ENCODE results near the gene IFNL3.
"Not testable (repeated sequence)": the region's sequence is repeated elsewhere in the genome, so short reads cannot be mapped to it uniquely, and the experiment has no call there.

IFNL3 gene

GRCh38 chr19:39244410-39245100 lies at the start of gene IFNL3:
Gene IFNL3, minus strand, starts transcription at chr19:39245006. Its CDS starts 39 bp downstream, at chr19:39244967.
- DNase-seq (ENCODE audit: low read depth in 2 of 2): not testable (repeated sequence)

- no peak for DNase-seq (ENCODE audit: low read depth in 2 of 2)
Observed at GRCh38 chr19:39293394-39293793, 48.6 kb upstream of the IFNL3 start.

GRCh38 chr19:39284032-39284431 lies 39.2 kb upstream of the IFNL3 start:
- no peak for DNase-seq (ENCODE audit: low read depth in 2 of 2)

DNA sequence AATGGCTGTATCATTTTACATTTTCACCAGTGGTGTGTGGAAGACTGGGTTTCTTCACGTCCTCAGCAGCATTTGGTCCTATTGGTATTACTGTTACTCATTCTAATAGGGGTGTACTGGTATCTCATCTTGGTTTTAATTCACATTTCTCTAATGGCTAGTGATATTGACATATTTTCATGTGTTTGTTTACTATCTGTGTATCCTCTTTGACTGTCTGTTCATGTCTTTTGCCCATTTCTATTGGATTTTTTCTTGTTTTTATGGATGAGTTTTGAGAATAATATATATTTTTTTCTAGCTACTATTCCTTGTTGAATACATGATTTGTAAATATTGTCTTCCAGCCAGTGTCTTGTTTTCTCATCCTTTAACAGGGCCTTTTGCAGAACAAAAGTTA lies 37.2 kb upstream of the IFNL3 start:
- DNase-seq (ENCODE audit: low read depth in 2 of 2): no peak

DNA sequence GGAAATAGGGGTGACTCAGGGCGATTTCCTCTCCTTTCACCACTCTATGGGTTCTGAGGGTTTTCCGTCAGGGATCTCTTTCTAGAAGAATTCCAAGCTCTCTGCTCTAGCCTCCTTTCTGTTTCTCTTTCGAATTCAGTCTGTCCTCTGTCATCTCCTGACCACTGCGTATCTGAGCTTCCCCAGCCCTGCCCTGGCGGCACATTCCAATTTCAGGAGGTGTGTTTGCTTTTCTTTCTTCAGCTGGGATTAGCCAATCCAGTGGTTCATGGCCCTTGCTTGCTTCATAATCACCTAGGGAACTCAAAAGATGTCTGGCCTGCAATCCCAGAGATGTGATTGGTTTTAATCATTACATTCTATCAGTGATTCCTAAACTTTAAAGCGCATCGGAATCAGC lies 32.8 kb upstream of the IFNL3 start:
- DNase-seq (ENCODE audit: low read depth in 2 of 2): no peak

- DNase-seq (ENCODE audit: low read depth in 2 of 2): no peak
Observed at GRCh38 chr19:39276740-39277139, 31.9 kb upstream of the IFNL3 start.

GRCh38 chr19:39275578-39275977 lies 30.8 kb upstream of the IFNL3 start:
- DNase-seq (ENCODE audit: low read depth in 2 of 2): no peak

DNA sequence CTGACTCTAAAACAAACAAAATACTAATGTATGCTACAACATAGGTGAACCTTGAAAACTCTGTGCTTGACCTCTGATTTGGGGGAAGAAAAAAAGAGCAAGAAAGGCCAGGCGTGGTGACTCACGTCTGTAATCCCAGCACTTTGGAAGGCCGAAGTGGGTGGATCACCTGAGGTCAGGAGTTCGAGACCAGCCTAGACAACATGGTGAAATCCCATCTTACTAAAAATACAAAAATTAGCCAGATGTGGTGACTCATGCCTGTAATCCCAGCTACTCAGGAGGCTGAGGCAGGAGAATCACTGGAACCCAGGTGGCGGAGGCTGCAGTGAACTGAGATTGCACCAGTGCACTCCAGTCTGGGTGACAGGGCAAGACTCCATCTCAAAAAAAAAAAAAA lies 29.1 kb upstream of the IFNL3 start:
- not testable (repeated sequence) for DNase-seq (ENCODE audit: low read depth in 2 of 2)

DNA sequence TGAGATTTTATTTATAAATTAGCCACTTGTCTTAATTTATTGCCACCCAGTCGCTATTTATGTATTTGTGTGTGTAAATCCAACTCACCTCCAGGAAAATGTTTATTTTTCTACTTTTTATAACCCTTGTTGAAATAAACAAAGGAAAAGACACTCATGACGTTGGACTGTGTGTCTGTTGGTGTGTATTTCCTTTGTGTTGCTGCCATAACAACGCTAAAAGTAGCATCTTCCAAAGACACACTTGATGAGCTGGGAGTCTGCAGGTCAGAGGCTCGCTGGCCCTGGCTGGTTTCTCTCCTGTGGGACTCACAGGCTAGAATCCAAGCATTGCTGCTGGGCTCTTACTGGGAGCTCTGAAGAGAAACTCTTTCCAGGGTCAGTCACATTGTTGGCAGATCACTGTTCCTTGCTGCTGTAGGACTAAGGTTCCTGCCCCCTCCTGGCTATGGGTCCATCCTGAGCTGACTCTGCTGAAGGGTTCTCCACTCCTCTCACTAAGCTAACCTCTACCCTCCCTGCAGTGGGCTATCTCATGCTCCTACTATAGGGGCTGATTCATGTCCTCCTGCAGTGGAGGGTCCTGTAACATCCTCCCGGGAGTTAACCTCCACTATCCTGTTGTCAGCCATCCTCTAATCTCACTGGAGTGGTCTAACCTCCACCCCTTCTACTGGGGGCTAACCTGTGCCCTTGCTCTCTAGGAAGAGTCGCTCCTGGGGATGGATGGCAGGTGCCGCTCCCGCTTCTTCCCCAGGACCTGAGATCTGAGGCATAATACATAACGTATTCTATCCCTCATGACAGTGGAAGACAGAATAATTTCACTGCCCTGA lies 25.4 kb upstream of the IFNL3 start:
- no peak for DNase-seq (ENCODE audit: low read depth in 2 of 2)

DNA sequence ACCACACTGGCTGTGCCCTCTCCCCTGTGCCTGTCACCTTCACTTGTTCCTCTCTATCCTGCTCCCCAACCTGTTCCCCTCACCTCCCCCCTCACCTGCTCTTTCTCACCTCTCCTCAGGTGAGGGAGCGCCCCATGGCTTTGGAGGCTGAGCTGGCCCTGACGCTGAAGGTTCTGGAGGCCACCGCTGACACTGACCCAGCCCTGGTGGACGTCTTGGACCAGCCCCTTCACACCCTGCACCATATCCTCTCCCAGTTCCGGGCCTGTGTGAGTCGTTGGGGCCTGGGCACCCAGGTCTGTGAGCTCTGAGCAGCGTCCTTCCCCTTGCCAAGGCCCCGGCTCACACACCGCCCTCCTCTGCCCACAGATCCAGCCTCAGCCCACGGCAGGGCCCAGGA lies 24.6 kb upstream of the IFNL3 start:
- DNase-seq (ENCODE audit: low read depth in 2 of 2): not testable (repeated sequence)

- DNase-seq (ENCODE audit: low read depth in 2 of 2): not testable (repeated sequence)
Observed at GRCh38 chr19:39268531-39269223, 23.9 kb upstream of the IFNL3 start.

DNA sequence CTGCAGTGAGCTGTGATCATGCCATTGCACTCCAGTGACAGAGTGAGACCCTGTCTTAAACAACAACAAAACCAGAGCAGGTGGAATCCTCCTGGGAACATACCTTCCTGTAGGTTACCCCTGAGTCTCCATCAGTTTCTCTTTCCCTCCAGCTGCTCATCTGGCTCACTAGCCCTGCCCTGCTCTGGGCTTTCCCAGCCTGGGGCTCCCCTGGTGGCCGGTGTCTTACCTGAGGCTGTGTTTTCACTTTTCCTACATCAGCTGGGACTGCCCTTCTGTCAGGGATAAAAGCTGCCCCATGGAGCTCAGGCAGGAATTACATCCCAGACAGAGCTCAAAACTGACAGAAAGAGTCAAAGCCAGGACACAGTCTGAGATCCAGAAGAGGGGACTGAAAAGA lies 23.3 kb upstream of the IFNL3 start, which contains the start of gene IFNL2:
IFNL2 (plus strand) TSS at position 312 of the 400 bp plus-strand sequence. CDS start 173 bp downstream, outside the sequence.
- not testable (repeated sequence) for DNase-seq (ENCODE audit: low read depth in 2 of 2)

DNA sequence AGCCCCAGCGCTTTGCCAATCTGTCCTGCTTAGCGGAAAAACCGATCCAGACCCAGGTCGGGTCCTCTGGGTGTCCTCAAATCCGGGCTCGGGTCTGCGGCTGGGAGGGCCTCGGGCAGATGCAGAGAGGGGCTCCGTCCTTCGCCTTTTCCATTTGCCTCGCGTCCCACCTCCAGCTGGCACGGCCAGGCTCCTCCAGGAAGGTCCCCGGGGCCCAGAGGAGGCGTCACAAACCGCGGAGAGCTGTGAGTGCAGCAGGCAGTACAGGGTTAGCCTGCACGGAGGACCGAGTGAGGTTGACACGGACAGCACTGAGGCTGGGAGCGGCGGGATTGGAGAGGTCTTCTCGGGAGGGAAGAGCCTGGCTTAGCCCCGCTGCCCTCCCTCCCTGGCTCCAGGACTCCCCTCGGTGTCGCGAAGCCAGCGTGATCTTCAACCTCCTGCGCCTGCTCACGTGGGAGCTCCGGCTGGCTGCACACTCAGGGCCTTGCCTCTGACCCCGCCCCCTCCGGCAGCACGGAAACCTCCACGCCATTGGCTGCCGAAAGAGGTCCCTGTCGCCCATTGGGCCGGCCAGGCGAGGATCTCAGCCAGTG lies 20.6 kb upstream of the IFNL3 start:
- DNase-seq (ENCODE audit: low read depth in 2 of 2): no peak

DNA sequence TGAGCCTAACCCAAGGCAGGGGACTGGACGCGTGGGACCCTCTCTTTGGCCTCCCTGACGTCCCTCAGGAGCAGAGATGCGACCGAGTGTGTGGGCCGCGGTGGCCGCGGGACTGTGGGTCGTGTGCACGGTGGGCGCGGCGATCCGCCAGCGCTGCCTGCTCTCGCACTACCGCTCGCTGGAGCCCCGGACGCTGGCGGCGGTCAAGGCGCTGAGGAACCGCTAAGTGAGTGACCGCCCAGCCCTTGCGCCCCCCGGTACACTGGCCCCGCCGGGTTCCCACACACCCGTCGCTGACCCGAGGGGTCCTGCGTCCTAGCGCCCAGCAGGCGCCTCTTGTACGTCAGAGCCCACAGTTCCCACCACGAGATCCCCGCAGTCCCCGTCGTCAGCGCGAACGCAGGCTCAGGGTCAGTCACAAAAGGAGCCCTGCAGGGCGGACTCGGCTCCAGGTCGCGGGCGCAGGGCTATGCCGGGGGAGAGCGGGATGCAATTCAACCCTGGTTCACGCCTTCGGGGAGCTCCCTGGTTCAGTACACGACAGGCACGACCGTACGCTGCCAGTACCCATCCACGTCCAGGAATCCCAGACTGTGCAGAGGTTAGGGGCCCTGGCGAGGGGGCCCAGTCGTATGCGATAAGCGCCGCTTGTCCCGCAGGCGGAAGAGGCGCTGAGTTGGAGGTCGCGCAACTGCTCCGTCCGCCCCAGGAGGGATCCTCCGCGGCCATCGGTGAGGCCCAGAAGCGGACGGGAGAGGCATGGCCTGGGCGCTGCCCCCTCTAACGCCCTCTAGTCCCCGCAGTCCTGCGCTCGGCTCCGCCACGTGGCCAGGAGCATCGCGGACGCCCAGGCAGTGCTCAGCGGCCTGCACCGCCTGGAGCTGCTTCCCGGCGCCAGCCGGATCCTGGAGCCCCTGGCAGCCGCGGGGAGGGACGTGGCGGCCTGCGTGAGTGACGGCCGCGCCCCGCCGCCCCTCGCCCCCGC lies 19.8 kb upstream of the IFNL3 start:
- DNase-seq (ENCODE audit: low read depth in 2 of 2): no peak

DNA sequence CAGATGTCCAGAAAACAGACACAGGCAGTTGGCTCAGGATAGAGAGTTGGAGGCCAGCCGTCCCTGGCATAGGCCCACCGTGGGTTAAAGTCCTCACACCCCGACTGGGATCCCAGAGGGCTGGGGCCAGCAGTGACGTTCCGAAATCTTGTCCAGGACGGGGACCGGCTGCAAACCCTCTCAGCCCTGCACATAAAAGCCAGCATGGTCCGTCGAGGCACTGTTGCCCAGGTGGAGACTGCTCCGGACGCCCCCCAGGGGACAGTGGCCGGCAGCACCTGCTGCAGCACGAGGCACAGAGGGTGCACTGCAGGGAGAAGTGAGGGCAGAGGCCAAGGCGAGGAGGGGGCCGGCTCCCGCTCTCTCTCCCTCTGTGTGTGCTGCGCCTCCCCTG lies 19.1 kb upstream of the IFNL3 start:
- no peak for DNase-seq (ENCODE audit: low read depth in 2 of 2)

DNA sequence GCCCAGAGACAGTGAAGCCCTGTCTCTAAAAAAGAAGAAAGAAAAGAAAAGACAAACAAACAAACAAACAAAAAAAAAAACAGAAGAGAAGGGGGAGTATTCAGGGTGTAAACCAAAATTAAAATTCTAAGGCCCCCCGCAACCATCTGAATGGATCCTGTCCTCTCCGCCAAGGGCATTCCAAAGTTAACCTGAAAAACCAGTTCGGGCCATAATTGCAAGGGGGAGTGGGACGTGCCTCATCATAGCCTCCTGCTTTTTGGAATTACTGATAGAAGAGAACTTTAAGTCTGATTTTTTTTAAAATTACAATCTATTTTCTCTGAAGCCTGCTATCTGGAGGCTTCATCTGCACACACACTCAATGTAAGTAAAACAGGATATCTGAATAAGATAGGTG lies 17.7 kb upstream of the IFNL3 start:
- no peak for DNase-seq (ENCODE audit: low read depth in 2 of 2)

DNA sequence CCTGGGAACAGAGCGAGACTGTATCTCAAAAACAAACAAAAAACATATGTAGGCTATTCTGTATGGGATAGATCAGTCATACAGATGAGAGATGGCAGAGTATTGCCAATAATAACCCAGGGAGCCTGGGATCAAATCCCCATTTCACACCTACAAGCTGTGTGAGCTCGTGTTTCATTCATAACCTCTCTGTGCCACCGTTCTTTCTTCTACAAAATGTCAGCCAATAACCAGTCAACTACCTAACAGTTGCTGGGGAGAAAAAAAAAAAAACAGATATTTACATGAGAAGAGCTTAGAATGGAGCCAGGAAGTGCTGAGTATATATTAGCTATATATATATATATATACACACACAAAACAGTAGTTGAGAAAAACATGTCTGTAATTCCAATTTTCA lies 16.9 kb upstream of the IFNL3 start:
- no peak for DNase-seq (ENCODE audit: low read depth in 2 of 2)

DNA sequence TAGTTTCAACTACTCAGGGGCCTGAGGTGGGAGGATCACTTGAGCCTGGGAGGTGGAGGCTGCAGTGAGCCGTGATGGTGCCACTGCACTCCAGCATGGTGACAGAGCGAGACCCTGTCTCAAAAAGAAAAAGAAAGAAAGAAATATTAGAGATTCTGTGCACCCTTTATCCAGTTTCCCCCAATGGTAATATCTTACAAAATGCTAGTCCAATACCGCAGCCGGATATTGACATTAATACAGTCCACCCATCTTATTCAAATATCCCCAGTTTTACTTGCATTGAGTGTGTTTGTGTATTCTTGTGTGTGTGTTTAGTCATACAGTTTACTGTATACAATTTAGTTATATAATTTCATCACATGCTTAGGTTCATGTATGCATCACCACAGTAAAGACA lies 12.4 kb upstream of the IFNL3 start:
- no peak for DNase-seq (ENCODE audit: low read depth in 2 of 2)

- DNase-seq (ENCODE audit: low read depth in 2 of 2): no peak
Observed at GRCh38 chr19:39254531-39255345, 9.9 kb upstream of the IFNL3 start.
